H9 (cell line): ENCODE results near the gene ADAM19. TPM values are rescaled to one million over a fixed set of nuclear protein-coding genes. Genes with fewer than 3 reads are reported as not detected.

ENCODE experiments used
- DNase-seq: peaks from one replicate; pipeline ENCODE4 v3.0.0-alpha.2; 2017
- H2AFZ ChIP-seq: one replicate; pipeline ENCODE4 v1.6.1; 2013; ENCODE audit warnings: mild to moderate bottlenecking, low read length, control low read depth, moderate library complexity
- H2AK5ac ChIP-seq: 2 replicates; pipeline ENCODE4 v1.6.1; 2013; ENCODE audit warnings: low read length, control low read depth, mixed read lengths; ENCODE audit not compliant: insufficient read length
- H2BK120ac ChIP-seq: one replicate; pipeline ENCODE4 v1.6.1; 2013; ENCODE audit warnings: low read depth, mild to moderate bottlenecking, low read length, control low read depth, inconsistent platforms; ENCODE audit not compliant: poor library complexity, severe bottlenecking
- H2BK12ac ChIP-seq: 2 replicates; pipeline ENCODE4 v1.6.1; 2013; ENCODE audit warnings: low read length, control low read depth, mixed read lengths, low read depth; ENCODE audit not compliant: insufficient read length
- H2BK15ac ChIP-seq: 2 replicates; pipeline ENCODE4 v1.6.1; 2013; ENCODE audit warnings: low read depth, low read length, control low read depth
- H2BK20ac ChIP-seq: one replicate; pipeline ENCODE4 v1.6.1; 2013; ENCODE audit warnings: low read depth, mild to moderate bottlenecking, low read length, control low read depth, inconsistent platforms; ENCODE audit not compliant: poor library complexity, severe bottlenecking
- H2BK5ac ChIP-seq: 2 replicates; pipeline ENCODE4 v1.6.1; 2013; ENCODE audit warnings: low read length, control low read depth, mixed read lengths; ENCODE audit not compliant: insufficient read length
- H3K14ac ChIP-seq: 2 replicates; pipeline ENCODE4 v1.6.1; 2013; ENCODE audit warnings: low read length, control low read depth; ENCODE audit not compliant: insufficient read depth
- H3K18ac ChIP-seq: 2 replicates; pipeline ENCODE4 v1.6.1; 2013; ENCODE audit warnings: low read depth, mild to moderate bottlenecking, mixed read lengths, low read length, control low read depth; ENCODE audit not compliant: insufficient read length
- H3K23ac ChIP-seq: 2 replicates; pipeline ENCODE4 v1.6.1; 2013; ENCODE audit warnings: low read length, control low read depth, mixed read lengths, low read depth; ENCODE audit not compliant: insufficient read length
- H3K23me2 ChIP-seq: 2 replicates; pipeline ENCODE4 v1.6.1; 2013; ENCODE audit warnings: low read depth, mild to moderate bottlenecking, mixed read lengths, low read length, control low read depth; ENCODE audit not compliant: insufficient read length, poor library complexity, severe bottlenecking
- H3K27ac ChIP-seq: 2 replicates; pipeline ENCODE4 v1.5.1; 2013; ENCODE audit warnings: low read length, control low read depth, mixed read lengths, low read depth; ENCODE audit not compliant: insufficient read length
- H3K27me3 ChIP-seq: 2 replicates; pipeline ENCODE4 v1.6.1; 2013; ENCODE audit warnings: low read length, control low read depth, inconsistent platforms; ENCODE audit not compliant: insufficient read depth
- H3K4ac ChIP-seq: 2 replicates; pipeline ENCODE4 v1.6.1; 2013; ENCODE audit warnings: low read depth, mild to moderate bottlenecking, control low read depth, inconsistent platforms, low read length, moderate library complexity
- H3K4me1 ChIP-seq: 2 replicates; pipeline ENCODE4 v1.6.1; 2013; ENCODE audit warnings: low read length, control low read depth, inconsistent platforms; ENCODE audit not compliant: insufficient read depth
- H3K4me2 ChIP-seq: 2 replicates; pipeline ENCODE4 v1.6.1; 2013; ENCODE audit warnings: low read length, control low read depth, mixed read lengths; ENCODE audit not compliant: insufficient read length, insufficient read depth
- H3K56ac ChIP-seq: 2 replicates; pipeline ENCODE4 v1.6.1; 2013; ENCODE audit warnings: low read depth, mild to moderate bottlenecking, mixed read lengths, low read length, control low read depth; ENCODE audit not compliant: insufficient read length
- H3K79me1 ChIP-seq: 2 replicates; pipeline ENCODE4 v1.6.1; 2013; ENCODE audit warnings: low read depth, mild to moderate bottlenecking, moderate library complexity, low read length, control low read depth, inconsistent platforms; ENCODE audit not compliant: insufficient read depth, poor library complexity, severe bottlenecking
- H3K79me2 ChIP-seq: 2 replicates; pipeline ENCODE4 v1.6.1; 2013; ENCODE audit warnings: low read length, control low read depth, inconsistent platforms; ENCODE audit not compliant: insufficient read depth
- H3K9ac ChIP-seq: 2 replicates; pipeline ENCODE4 v1.6.1; 2013; ENCODE audit warnings: low read length, control low read depth, mixed read lengths; ENCODE audit not compliant: insufficient read length; ENCODE audit errors: extremely low read depth
- H3K9me3 ChIP-seq: one replicate; pipeline ENCODE4 v1.6.1; 2013; ENCODE audit warnings: low read depth, low read length, inconsistent platforms; ENCODE audit not compliant: control insufficient read depth
- H3T11ph ChIP-seq: one replicate; pipeline ENCODE4 v1.6.1; 2013; ENCODE audit warnings: mild to moderate bottlenecking, low read length, control low read depth, inconsistent platforms
- H4K20me1 ChIP-seq: one replicate; pipeline ENCODE4 v1.6.1; 2013; ENCODE audit not compliant: control insufficient read depth, insufficient read length, insufficient read depth
- H4K5ac ChIP-seq: 2 replicates; pipeline ENCODE4 v1.6.1; 2013; ENCODE audit warnings: low read depth, mild to moderate bottlenecking, mixed read lengths, low read length, control low read depth; ENCODE audit not compliant: insufficient read length
- H4K8ac ChIP-seq: replicated peaks from 2 replicates; pipeline ENCODE4 v1.6.1; 2013; ENCODE audit warnings: low read length, control low read depth, mixed read lengths, low read depth; ENCODE audit not compliant: insufficient read length
- H4K91ac ChIP-seq: 2 replicates; pipeline ENCODE4 v1.6.1; 2013; ENCODE audit warnings: low read depth, mild to moderate bottlenecking, moderate library complexity, mixed read lengths, low read length, control low read depth; ENCODE audit not compliant: insufficient read length
- H3K27ac Mint-ChIP-seq, 3 experiments: 2 replicates in 2 of 3; 3 replicates in 1 of 3; pipeline ENCODE4 v1.8.0; 2020 to 2021; ENCODE audit warnings: mixed read lengths in 3 of 3, mild to moderate bottlenecking in 1 of 3, moderate library complexity in 1 of 3
- H3K27me3 Mint-ChIP-seq: 2 replicates; pipeline ENCODE4 v1.8.0; 2021; ENCODE audit warnings: low read depth, mild to moderate bottlenecking, moderate library complexity, mixed read lengths
- H3K36me3 Mint-ChIP-seq, 3 experiments: 2 replicates in 2 of 3; 3 replicates in 1 of 3; pipeline ENCODE4 v1.8.0; 2020 to 2021; ENCODE audit warnings: low read depth in 3 of 3, mixed read lengths in 3 of 3; ENCODE audit not compliant: insufficient read depth in 1 of 3
- H3K4me1 Mint-ChIP-seq, 2 experiments: 2 replicates each; pipeline ENCODE4 v1.8.0; 2020; ENCODE audit warnings: mixed read lengths in 2 of 2
- H3K4me3 Mint-ChIP-seq, 2 experiments: 2 replicates in 1 of 2; 3 replicates in 1 of 2; pipeline ENCODE4 v1.8.0; 2020 to 2021; ENCODE audit warnings: mild to moderate bottlenecking in 2 of 2, mixed read lengths in 2 of 2, moderate library complexity in 1 of 2
- H3K9me3 Mint-ChIP-seq, 2 experiments: 2 replicates in 1 of 2; 3 replicates in 1 of 2; pipeline ENCODE4 v1.8.0; 2020; ENCODE audit warnings: mild to moderate bottlenecking in 2 of 2, mixed read lengths in 2 of 2, moderate library complexity in 1 of 2
- CTCF ChIP-seq: fragments of 200-600 bp; sonication (generic); conservative IDR thresholded peaks from 3 replicates; pipeline ENCODE4 v1.8.0; 2021; ENCODE audit warnings: antibody characterized with exemption, mild to moderate bottlenecking
- WGBS: extraction: QIAGEN DNeasy Blood & Tissue Kit; methylation state at CpG from one replicate; pipeline ENCODE4 v1.1.7; 2013; ENCODE audit warnings: missing lambda C conversion rate, low lambda C conversion rate, mixed read lengths; ENCODE audit not compliant: insufficient read length; ENCODE audit errors: extremely low coverage; 5-methylcytosine and 5-hydroxymethylcytosine counted together
- total RNA-seq: library from RNA; stranded (reverse); gene quantifications from 2 replicates; pipeline ENCODE4 v1.2.1, GENCODE V29; 2021

ADAM19 gene
- total RNA-seq, 1 experiment from 2014 or later = 9.9 TPM

GRCh38 chr5:157524887-157525286 lies 50.7 kb downstream of the ADAM19 start:
- Histone ChIP-seq H3K4me2 (no peak overlapping the region), H2BK120ac (no peak overlapping the region), H3K27ac (no peak overlapping the region), H3K18ac (no peak overlapping the region), H3K23ac (no peak overlapping the region), H3K4ac (no peak overlapping the region), H2AK5ac (no peak overlapping the region), H3T11ph (no peak overlapping the region), H2BK5ac (no peak overlapping the region), H4K91ac (no peak overlapping the region), H3K23me2 (no peaks in the 10 kb centered on the region), H3K14ac (no peak overlapping the region), H3K27me3 (no peaks in the 10 kb centered on the region), H2AFZ (no peak overlapping the region), H4K5ac (no peak overlapping the region), H3K79me2 (no peaks in the 10 kb centered on the region), H2BK12ac (no peak overlapping the region), H2BK20ac (no peak overlapping the region), H4K8ac (no peak overlapping the region), H3K56ac (no peak overlapping the region), H2BK15ac (no peak overlapping the region), H3K9ac (no peak overlapping the region), H3K9me3 (no peaks in the 10 kb centered on the region), H3K79me1 (no peaks in the 10 kb centered on the region), H4K20me1 (no peaks in the 10 kb centered on the region), H3K4me1 (no peaks in the 10 kb centered on the region)
- WGBS = no CpG with 5 or more reads among the region's 4 CpGs
- Mint-ChIP-seq H3K27ac (no peak overlapping the region), H3K4me1 (peaks cover 11 to 12% of the 10 kb centered on the region in 2 experiments), H3K4me3 (no peak overlapping the region), H3K9me3 (no peaks in the 10 kb centered on the region), H3K27me3 (no peaks in the 10 kb centered on the region), H3K36me3 (peaks cover 0 to 2% (median 0%) of the 10 kb centered on the region in 3 experiments; a peak in 3 of 7 replicates)
- no peak for TF ChIP-seq CTCF
- no peak for DNase-seq
